ENCODE data around the gene CIAO3. TPM values are rescaled to one million over a fixed set of nuclear protein-coding genes. Genes with fewer than 3 reads are reported as not detected.

The CIAO3 gene
- total RNA-seq, 1 experiment from 2014 or later: 31.1 TPM

DNA sequence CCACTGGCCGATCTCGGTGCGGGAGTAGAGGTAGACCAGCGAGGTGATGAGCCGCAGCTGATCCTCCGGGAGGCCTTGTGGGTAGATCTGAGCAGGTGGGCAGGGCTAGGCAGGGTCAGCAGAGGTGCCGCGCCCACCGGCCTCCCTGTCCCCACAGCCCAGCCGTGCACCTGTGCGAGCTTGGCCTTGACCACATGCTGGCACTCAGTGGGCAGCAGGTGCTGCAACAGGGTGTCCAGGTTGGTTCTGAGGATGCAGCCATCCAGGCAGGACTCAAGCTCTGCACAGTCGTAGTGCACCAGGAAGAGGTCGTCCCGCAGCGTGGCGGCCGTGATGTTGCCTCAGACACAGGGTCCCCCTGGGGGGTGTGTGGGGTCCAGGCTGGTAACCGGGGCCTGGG lies 32.2 kb upstream of the CIAO3 start:
- no peak for DNase-seq (ENCODE audit: unreplicated experiment)

DNA sequence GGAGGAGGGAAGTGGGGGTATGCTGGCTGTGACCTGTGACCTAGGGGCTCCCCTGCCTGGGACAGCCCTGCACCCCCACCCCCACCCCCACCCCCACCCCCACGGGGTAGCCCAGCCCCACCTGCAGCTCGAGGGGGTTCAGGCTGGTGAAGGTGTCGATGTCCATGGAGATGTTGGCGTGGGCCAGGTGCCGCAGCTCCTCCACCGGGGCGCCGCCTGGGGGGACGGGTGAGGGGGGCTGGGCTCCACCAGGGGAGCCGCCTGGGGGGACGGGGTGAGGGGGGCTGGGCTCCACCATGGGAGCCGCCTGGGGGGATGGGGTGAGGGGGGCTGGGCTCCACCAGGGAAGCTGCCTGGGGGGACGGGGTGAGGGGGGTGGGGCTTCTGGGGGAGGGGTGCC lies 29.6 kb upstream of the CIAO3 start:
- BruUV-seq (replicated peaks): no TSS peak
- ChIA-PET POLR2A (interaction anchor here (1.2 to 3.0 kb wide), 2 partner anchors 9 to 13 kb away, joined by 3 to 17 read pairs; no protein-coding TSS in a partner anchor), CTCF (no interaction called here)
- TF ChIP-seq, protein P1, sequence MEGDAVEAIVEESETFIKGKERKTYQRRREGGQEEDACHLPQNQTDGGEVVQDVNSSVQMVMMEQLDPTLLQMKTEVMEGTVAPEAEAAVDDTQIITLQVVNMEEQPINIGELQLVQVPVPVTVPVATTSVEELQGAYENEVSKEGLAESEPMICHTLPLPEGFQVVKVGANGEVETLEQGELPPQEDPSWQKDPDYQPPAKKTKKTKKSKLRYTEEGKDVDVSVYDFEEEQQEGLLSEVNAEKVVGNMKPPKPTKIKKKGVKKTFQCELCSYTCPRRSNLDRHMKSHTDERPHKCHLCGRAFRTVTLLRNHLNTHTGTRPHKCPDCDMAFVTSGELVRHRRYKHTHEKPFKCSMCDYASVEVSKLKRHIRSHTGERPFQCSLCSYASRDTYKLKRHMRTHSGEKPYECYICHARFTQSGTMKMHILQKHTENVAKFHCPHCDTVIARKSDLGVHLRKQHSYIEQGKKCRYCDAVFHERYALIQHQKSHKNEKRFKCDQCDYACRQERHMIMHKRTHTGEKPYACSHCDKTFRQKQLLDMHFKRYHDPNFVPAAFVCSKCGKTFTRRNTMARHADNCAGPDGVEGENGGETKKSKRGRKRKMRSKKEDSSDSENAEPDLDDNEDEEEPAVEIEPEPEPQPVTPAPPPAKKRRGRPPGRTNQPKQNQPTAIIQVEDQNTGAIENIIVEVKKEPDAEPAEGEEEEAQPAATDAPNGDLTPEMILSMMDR (IDR thresholded peaks at IDR 0.05; ENCODE audit: unreplicated experiment): no peak
- no peak for DNase-seq (ENCODE audit: unreplicated experiment)
- intact Hi-C loops (cut with micrococcal nuclease): no loop called here
- Mint-ChIP-seq H3K36me3 (ENCODE audit: insufficient read depth, unreplicated experiment) (no peaks in the 10 kb centered on the region), H3K27me3 (ENCODE audit: insufficient read depth, unreplicated experiment) (no peaks in the 10 kb centered on the region), H3K27ac (ENCODE audit: low read depth, unreplicated experiment) (no peak overlapping the region), H3K4me3 (ENCODE audit: unreplicated experiment) (no peak overlapping the region), H3K4me1 (ENCODE audit: insufficient read depth, unreplicated experiment) (no peaks in the 10 kb centered on the region), H3K9me3 (ENCODE audit: unreplicated experiment) (no peaks in the 10 kb centered on the region)

More for the DNA sequence above, 32.2 kb upstream of the CIAO3 start:
- BruUV-seq (replicated peaks): no TSS peak
- Mint-ChIP-seq H3K36me3 (ENCODE audit: insufficient read depth, unreplicated experiment) (no peaks in the 10 kb centered on the region), H3K27me3 (ENCODE audit: insufficient read depth, unreplicated experiment) (no peaks in the 10 kb centered on the region), H3K4me1 (ENCODE audit: insufficient read depth, unreplicated experiment) (no peaks in the 10 kb centered on the region), H3K4me3 (ENCODE audit: unreplicated experiment) (no peak overlapping the region), H3K27ac (ENCODE audit: low read depth, unreplicated experiment) (no peak overlapping the region), H3K9me3 (ENCODE audit: unreplicated experiment) (no peaks in the 10 kb centered on the region)
- intact Hi-C loops (cut with micrococcal nuclease): no loop called here
- TF ChIP-seq, protein P1 (IDR thresholded peaks at IDR 0.05; ENCODE audit: unreplicated experiment): no peak
- POLR2A ChIA-PET: interaction anchor here (0.7 to 3.0 kb wide), 4 partner anchors 10 to 61 kb away, joined by 3 to 23 read pairs (median 10); partner anchors contain the start of gene MSLN
- CTCF ChIA-PET: interaction anchor here (1.0 kb wide), 1 partner anchor 10 kb away, joined by 3 read pairs; no protein-coding TSS in a partner anchor

DNA sequence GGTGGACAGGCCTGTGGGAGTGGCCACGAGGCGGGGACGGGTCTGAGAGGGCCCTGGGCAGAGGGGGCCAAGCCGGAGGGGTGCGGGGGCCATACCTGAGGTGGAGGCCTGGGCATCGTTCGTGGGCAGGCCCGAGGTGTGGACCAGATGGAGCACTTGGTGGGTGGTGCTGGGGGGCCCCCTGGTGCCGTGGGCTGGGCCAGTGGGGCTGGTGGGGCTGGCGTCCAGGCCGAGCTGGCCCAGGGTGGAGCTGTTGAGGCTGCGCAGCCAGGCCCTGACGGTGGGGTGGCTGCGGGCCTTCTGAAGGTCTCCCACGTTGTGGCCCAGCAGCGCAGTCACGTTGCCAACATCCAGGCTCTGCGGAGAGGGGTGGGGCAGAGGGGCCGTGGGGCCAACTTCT lies 29.1 kb upstream of the CIAO3 start:
- intact Hi-C loops (cut with micrococcal nuclease): no loop called here
- no peaks in the 10 kb centered on the region for H3K9me3 Mint-ChIP-seq (ENCODE audit: unreplicated experiment)
- ChIA-PET POLR2A (interaction anchor here (1.2 kb wide), 1 partner anchor 8 kb away, joined by 3 read pairs; no protein-coding TSS in a partner anchor), CTCF (interaction anchor here (0.7 to 0.8 kb wide), 2 partner anchors 8 to 9 kb away, joined by 4 to 5 read pairs; no protein-coding TSS in a partner anchor)
- H3K4me1 Mint-ChIP-seq (ENCODE audit: insufficient read depth, unreplicated experiment): no peaks in the 10 kb centered on the region
- no peaks in the 10 kb centered on the region for H3K27me3 Mint-ChIP-seq (ENCODE audit: insufficient read depth, unreplicated experiment)
- H3K4me3 Mint-ChIP-seq (ENCODE audit: unreplicated experiment): no peak overlapping the region
- no peak for DNase-seq (ENCODE audit: unreplicated experiment)
- TF ChIP-seq, protein P1 (IDR thresholded peaks at IDR 0.05; ENCODE audit: unreplicated experiment): no peak
- no TSS peak for BruUV-seq (replicated peaks)
- H3K36me3 Mint-ChIP-seq (ENCODE audit: insufficient read depth, unreplicated experiment): no peaks in the 10 kb centered on the region
- H3K27ac Mint-ChIP-seq (ENCODE audit: low read depth, unreplicated experiment): no peak overlapping the region

DNA sequence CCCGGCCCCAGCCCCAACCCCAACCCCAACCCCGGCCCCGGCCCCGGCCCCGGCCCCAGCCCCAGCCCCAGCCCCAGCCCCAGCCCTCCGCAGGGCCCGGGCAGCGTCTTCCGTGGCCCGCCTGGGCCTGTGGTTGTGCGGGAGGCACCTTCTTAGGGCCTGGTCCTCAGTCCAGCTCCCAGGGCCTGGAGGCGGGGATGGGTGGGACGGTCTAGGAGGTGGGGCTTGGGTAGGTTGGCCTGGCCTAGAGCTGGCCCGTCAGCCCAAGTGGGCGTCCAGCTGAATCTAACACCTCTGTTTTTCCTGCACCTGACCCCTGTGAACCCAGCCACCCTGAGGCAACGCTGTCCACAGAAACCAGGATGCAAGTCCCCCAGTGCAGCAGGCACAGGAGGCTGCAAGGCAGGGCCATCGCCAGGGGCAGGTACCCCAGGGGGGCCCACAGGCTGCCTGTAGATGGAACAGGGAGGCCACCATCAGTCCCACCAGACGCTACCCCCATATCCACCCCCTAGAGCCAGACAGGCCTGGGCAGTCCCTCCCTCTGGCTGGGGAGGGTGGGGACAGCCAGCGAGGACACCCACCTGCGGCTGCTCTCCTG lies 28.5 kb upstream of the CIAO3 start:
- TF ChIP-seq, protein P1 (IDR thresholded peaks at IDR 0.05; ENCODE audit: unreplicated experiment): no peak
- ChIA-PET POLR2A (interaction anchor here (1.2 kb wide), 1 partner anchor 8 kb away, joined by 3 read pairs; no protein-coding TSS in a partner anchor), CTCF (interaction anchor here (0.7 to 0.8 kb wide), 2 partner anchors 8 to 10 kb away, joined by 4 to 5 read pairs; no protein-coding TSS in a partner anchor)
- DNase-seq (ENCODE audit: unreplicated experiment): no peak
- intact Hi-C loops (cut with micrococcal nuclease): no loop called here
- H3K4me3 Mint-ChIP-seq (ENCODE audit: unreplicated experiment): no peak overlapping the region
- no peaks in the 10 kb centered on the region for H3K27me3 Mint-ChIP-seq (ENCODE audit: insufficient read depth, unreplicated experiment)
- H3K9me3 Mint-ChIP-seq (ENCODE audit: unreplicated experiment): no peaks in the 10 kb centered on the region
- H3K4me1 Mint-ChIP-seq (ENCODE audit: insufficient read depth, unreplicated experiment): no peaks in the 10 kb centered on the region
- no TSS peak for BruUV-seq (replicated peaks)
- no peaks in the 10 kb centered on the region for H3K36me3 Mint-ChIP-seq (ENCODE audit: insufficient read depth, unreplicated experiment)
- no peak overlapping the region for H3K27ac Mint-ChIP-seq (ENCODE audit: low read depth, unreplicated experiment)

Data from MCF 10A (cell line).